MCF 10A (cell line): ENCODE measurements around the gene UBAC2. TPM values are rescaled to one million over a fixed set of nuclear protein-coding genes. Genes with fewer than 3 reads are reported as not detected.

Experiments
- BruUV-seq: library from RNA; stranded (reverse); fragments of 400-500 nt; replicated peaks from 2 replicates; lab custom pipeline; 2021; lab: Mats Ljungman, UMichigan
- CTCF ChIA-PET: fragments of 300-600 bp; sonication (Branson Sonifier 250); formaldehyde crosslinking; extraction: SDS; loops from one replicate; lab custom pipeline; 2021; ENCODE audit warnings: antibody characterized with exemption, inconsistent platforms; lab: Yijun Ruan, JAX
- POLR2A ChIA-PET: fragments of 300-600, 350-650 bp; sonication (Branson Sonifier 250); formaldehyde crosslinking; extraction: SDS; loops from one replicate; lab custom pipeline; 2020; ENCODE audit warnings: antibody characterized with exemption, inconsistent platforms; lab: Yijun Ruan, JAX
- DNase-seq: peaks from one replicate; pipeline ENCODE4 v3.0.0-alpha.2; 2018; ENCODE audit not compliant: unreplicated experiment
- H3K27ac Mint-ChIP-seq: one replicate; pipeline ENCODE4 v1.8.0; 2022; ENCODE audit warnings: mild to moderate bottlenecking, low read depth, mixed read lengths; ENCODE audit not compliant: unreplicated experiment
- H3K27me3 Mint-ChIP-seq: one replicate; pipeline ENCODE4 v1.8.0; 2022; ENCODE audit warnings: mixed read lengths; ENCODE audit not compliant: insufficient read depth, unreplicated experiment
- H3K36me3 Mint-ChIP-seq: one replicate; pipeline ENCODE4 v1.8.0; 2022; ENCODE audit warnings: mild to moderate bottlenecking, moderate library complexity, mixed read lengths; ENCODE audit not compliant: insufficient read depth, unreplicated experiment
- H3K4me1 Mint-ChIP-seq: one replicate; pipeline ENCODE4 v1.8.0; 2022; ENCODE audit warnings: mixed read lengths; ENCODE audit not compliant: insufficient read depth, unreplicated experiment
- H3K4me3 Mint-ChIP-seq: one replicate; pipeline ENCODE4 v1.8.0; 2022; ENCODE audit warnings: mild to moderate bottlenecking, moderate library complexity, mixed read lengths; ENCODE audit not compliant: unreplicated experiment
- H3K9me3 Mint-ChIP-seq: one replicate; pipeline ENCODE4 v1.8.0; 2022; ENCODE audit warnings: mixed read lengths; ENCODE audit not compliant: unreplicated experiment
- CTCF ChIP-seq: fragments of 200-600 bp; IDR thresholded peaks from one replicate; pipeline ENCODE4 v1.8.0; 2022; ENCODE audit warnings: antibody characterized with exemption, mild to moderate bottlenecking; ENCODE audit not compliant: unreplicated experiment
- intact Hi-C: fragments of 100-400 bp; cut with micrococcal nuclease; formaldehyde crosslinking; loops from 2 replicates; pipeline ENCODE4 v1.14.1; 2022
- total RNA-seq: library from RNA; stranded (reverse); gene quantifications from 2 replicates; pipeline ENCODE4 v1.2.3, GENCODE V29; 2022

The UBAC2 gene
- total RNA-seq, 1 experiment from 2014 or later = 74.7 TPM

- intact Hi-C loops = no loop called here
- TF ChIP-seq CTCF = no peak
- Mint-ChIP-seq H3K9me3 (no peaks in the 10 kb centered on the region), H3K36me3 (peaks cover 36% of the 10 kb centered on the region), H3K4me1 (no peaks in the 10 kb centered on the region), H3K4me3 (no peak overlapping the region), H3K27me3 (no peaks in the 10 kb centered on the region), H3K27ac (peak overlapping the region; percentile 44)
- CTCF ChIA-PET = interaction anchor here (1.5 kb wide), 1 partner anchor 70 kb away, joined by 4 read pairs; no protein-coding TSS in a partner anchor
- no TSS peak for BruUV-seq
- POLR2A ChIA-PET = no interaction called here
- no peak for DNase-seq
Observed at GRCh38 chr13:99370481-99371275, 170.0 kb downstream of the UBAC2 start.

- no peaks in the 10 kb centered on the region for H3K4me1 Mint-ChIP-seq
- CTCF ChIA-PET = interaction anchor here (0.6 kb wide), 1 partner anchor 38 kb away, joined by 3 read pairs; no protein-coding TSS in a partner anchor
- BruUV-seq = no TSS peak
Observed at GRCh38 chr13:99371956-99372355, 171.3 kb downstream of the UBAC2 start.

DNA sequence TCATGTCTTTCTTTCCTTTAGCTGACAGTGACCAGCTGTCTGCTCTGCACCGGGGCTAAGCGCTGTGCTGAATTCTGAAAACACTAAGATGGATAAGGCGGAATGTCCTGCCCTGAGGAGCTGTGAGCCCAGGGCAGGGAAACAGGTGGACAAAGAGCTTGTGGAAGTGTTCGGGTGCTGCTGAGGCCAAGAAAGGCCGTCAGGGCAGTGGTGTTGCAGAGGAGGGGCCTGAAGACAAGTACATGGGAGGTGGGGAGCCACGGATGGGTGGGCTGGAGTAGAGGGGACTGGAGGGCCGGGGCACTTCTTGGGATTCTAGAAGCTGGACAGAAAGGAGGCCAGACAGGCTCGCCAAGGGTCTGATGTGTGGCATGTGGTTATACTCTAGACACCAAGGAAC lies 172.8 kb downstream of the UBAC2 start:
- CTCF ChIA-PET = interaction anchor here (1.0 kb wide), 1 partner anchor 9 kb away, joined by 4 read pairs; no protein-coding TSS in a partner anchor
- TF ChIP-seq CTCF = no peak
- POLR2A ChIA-PET = no interaction called here
- Mint-ChIP-seq H3K27ac (no peak overlapping the region), H3K36me3 (peaks cover 30% of the 10 kb centered on the region), H3K4me3 (no peak overlapping the region), H3K9me3 (no peaks in the 10 kb centered on the region), H3K27me3 (no peaks in the 10 kb centered on the region), H3K4me1 (no peaks in the 10 kb centered on the region)
- intact Hi-C loops = no loop called here
- no TSS peak for BruUV-seq
- no peak for DNase-seq

More at GRCh38 chr13:99371956-99372355, 171.3 kb downstream of the UBAC2 start:
- Mint-ChIP-seq H3K27ac (no peak overlapping the region), H3K36me3 (peaks cover 36% of the 10 kb centered on the region), H3K4me3 (no peak overlapping the region), H3K9me3 (no peaks in the 10 kb centered on the region), H3K27me3 (no peaks in the 10 kb centered on the region)
- TF ChIP-seq CTCF = no peak
- intact Hi-C loops = no loop called here
- POLR2A ChIA-PET = no interaction called here
- no peak for DNase-seq

DNA sequence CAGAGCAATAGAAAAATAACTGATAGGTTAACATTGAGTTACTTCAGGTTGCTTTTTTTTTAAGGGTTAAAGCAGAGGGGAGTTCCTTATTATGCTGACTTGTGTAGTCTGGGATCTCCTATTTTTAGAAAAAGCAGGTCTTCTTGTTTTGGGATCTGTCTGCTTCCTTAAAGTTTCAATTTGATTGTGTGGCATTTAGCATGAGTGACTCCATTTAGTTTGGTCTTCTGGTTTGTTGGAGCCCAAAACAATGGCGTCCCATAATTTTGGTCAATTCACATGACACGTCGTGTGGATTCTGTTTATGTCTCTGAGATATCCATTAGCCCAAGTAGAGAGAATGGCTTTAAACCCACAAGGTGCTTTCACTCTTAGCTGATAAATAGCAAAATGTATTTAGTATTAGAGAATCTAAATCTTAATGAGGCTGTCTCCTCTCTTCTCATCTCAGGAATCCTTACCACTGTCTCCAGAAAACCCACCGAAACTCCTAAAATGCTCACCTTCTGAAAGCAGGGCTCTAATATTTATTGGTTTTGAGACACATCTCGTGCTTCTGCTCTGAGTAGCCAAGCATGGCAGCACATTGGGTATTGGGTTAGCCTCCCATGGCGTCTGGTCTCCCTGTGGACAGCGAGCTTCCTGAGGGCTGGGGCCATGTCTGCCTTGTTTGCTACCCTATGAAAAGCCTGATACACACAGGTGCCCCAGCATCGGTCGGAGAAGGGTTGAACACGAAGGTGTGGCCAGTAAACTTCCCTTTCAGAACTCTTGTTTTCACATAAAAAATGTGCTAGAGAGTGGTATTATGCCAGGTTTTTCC lies 173.7 kb downstream of the UBAC2 start:
- no peaks in the 10 kb centered on the region for H3K9me3 Mint-ChIP-seq
- CTCF ChIA-PET = no interaction called here

More for the DNA sequence above, 173.7 kb downstream of the UBAC2 start:
- no peak overlapping the region for H3K4me3 Mint-ChIP-seq
- DNase-seq = no peak
- BruUV-seq = no TSS peak
- H3K27me3 Mint-ChIP-seq = no peaks in the 10 kb centered on the region
- no peaks in the 10 kb centered on the region for H3K4me1 Mint-ChIP-seq
- H3K36me3 Mint-ChIP-seq = peaks cover 36% of the 10 kb centered on the region
- intact Hi-C loops = no loop called here
- H3K27ac Mint-ChIP-seq = no peak overlapping the region
- POLR2A ChIA-PET = no interaction called here
- TF ChIP-seq CTCF = no peak
